NOMO-1 (cell line): Measurements from ENCODE around the gene ZBTB49.
A peak's percentile ranks its signal among the peaks of the same experiment; 100 is the strongest.
"Not testable (repeated sequence)": the region's sequence is repeated elsewhere in the genome, so short reads cannot be mapped to it uniquely, and the experiment has no call there.

ENCODE experiments used
- DNase-seq, 2 experiments: peaks; one replicate each; lab custom pipeline; 2025; ENCODE audit not compliant: unreplicated experiment in 2 of 2; lab: John Stamatoyannopoulos, UW

Gene ZBTB49

GRCh38 chr4:4289941-4290850 lies at the start of gene ZBTB49, which contains the start of gene LYAR:
ZBTB49 (plus strand) TSS chr4:4290251; CDS start chr4:4299946, 9,695 bp downstream.
LYAR (minus strand) TSS chr4:4290154; CDS start chr4:4283742, 6,412 bp downstream.
- peak; percentile 82 to 88 for DNase-seq

- no peak for DNase-seq
Measured at GRCh38 chr4:4245172-4245571, 44.9 kb upstream of the ZBTB49 start.

GRCh38 chr4:4247696-4248028 lies 42.4 kb upstream of the ZBTB49 start:
- peak in 1 of 2 experiments; percentile 37 for DNase-seq

- peak; percentile 84 to 89 for DNase-seq
Measured at GRCh38 chr4:4248029-4248884, 41.8 kb upstream of the ZBTB49 start, which contains the start of gene TMEM128. TMEM128 (minus strand) TSS chr4:4248223; CDS start chr4:4248202, 21 bp downstream.

- peak in 1 of 2 experiments; percentile 17 for DNase-seq
Measured at GRCh38 chr4:4248885-4249203, 41.2 kb upstream of the ZBTB49 start.

- not testable (repeated sequence) for DNase-seq
Measured at GRCh38 chr4:4249342-4249741, 40.7 kb upstream of the ZBTB49 start.

- no peak for DNase-seq
Measured at GRCh38 chr4:4249866-4250265, 40.2 kb upstream of the ZBTB49 start.

GRCh38 chr4:4254199-4254598 lies 35.9 kb upstream of the ZBTB49 start:
- no peak for DNase-seq

- DNase-seq: no peak
Measured at GRCh38 chr4:4254666-4255065, 35.4 kb upstream of the ZBTB49 start.

- no peak for DNase-seq
Measured at GRCh38 chr4:4256799-4257198, 33.3 kb upstream of the ZBTB49 start.

GRCh38 chr4:4257705-4258104 lies 32.3 kb upstream of the ZBTB49 start:
- DNase-seq: not testable (repeated sequence)

- DNase-seq: peak in 1 of 2 experiments; percentile 15
Measured at GRCh38 chr4:4259484-4260100, 30.5 kb upstream of the ZBTB49 start.

GRCh38 chr4:4260185-4260751 lies 29.8 kb upstream of the ZBTB49 start:
- DNase-seq: peak; percentile 37 to 72

GRCh38 chr4:4267981-4268380 lies 22.1 kb upstream of the ZBTB49 start:
- no peak for DNase-seq

- peak; percentile 17 to 51 for DNase-seq
Measured at GRCh38 chr4:4268776-4269175, 21.3 kb upstream of the ZBTB49 start.

- no peak for DNase-seq
Measured at GRCh38 chr4:4269331-4269731, 20.7 kb upstream of the ZBTB49 start.

GRCh38 chr4:4269856-4270255 lies 20.2 kb upstream of the ZBTB49 start:
- peak; percentile 14 to 22 for DNase-seq

- DNase-seq: peak in 1 of 2 experiments; percentile 31
Measured at GRCh38 chr4:4270529-4270928, 19.5 kb upstream of the ZBTB49 start.

GRCh38 chr4:4271912-4272311 lies 18.1 kb upstream of the ZBTB49 start:
- no peak for DNase-seq

GRCh38 chr4:4274226-4274625 lies 15.8 kb upstream of the ZBTB49 start:
- DNase-seq: no peak

GRCh38 chr4:4277531-4277930 lies 12.5 kb upstream of the ZBTB49 start:
- DNase-seq: no peak
